ENCODE data around the gene NKAIN2. TPM values are rescaled to one million over a fixed set of nuclear protein-coding genes. Genes with fewer than 3 reads are reported as not detected.

NKAIN2 gene
- total RNA-seq, result not detected in 2 replicates

GRCh38 chr6:123803504-123804013, at the start of gene NKAIN2:
TSS of gene NKAIN2 (plus strand) at chr6:123803865.

Other genes with a start within 250 kb of the NKAIN2 start
- gene TRDN, start 166.9 kb upstream of the NKAIN2 start, total RNA-seq, result not detected in 2 replicates

Measured in smooth muscle cell of bladder (primary cell).